ENCODE results near the gene ARVCF.
A peak's percentile ranks its signal among the peaks of the same experiment; 100 is the strongest.

The ARVCF gene

GRCh38 chr22:20015187-20015625 lies 1.4 kb downstream of the ARVCF start:
- no peak for DNase-seq

GRCh38 chr22:20014526-20015186 lies 2.0 kb downstream of the ARVCF start:
- peak; percentile 50 for DNase-seq

GRCh38 chr22:20013382-20013871 lies 3.2 kb downstream of the ARVCF start:
- no peak for DNase-seq

- DNase-seq = no peak
Observed at GRCh38 chr22:20012741-20013331, 3.8 kb downstream of the ARVCF start.

GRCh38 chr22:20011993-20012740 lies 4.5 kb downstream of the ARVCF start:
- no peak for DNase-seq

GRCh38 chr22:20011123-20011992 lies 5.3 kb downstream of the ARVCF start:
- DNase-seq = no peak

- no peak for DNase-seq
Observed at GRCh38 chr22:20010307-20011122, 6.1 kb downstream of the ARVCF start.

GRCh38 chr22:20009582-20010306 lies 6.9 kb downstream of the ARVCF start:
- DNase-seq = no peak

- no peak for DNase-seq
Observed at GRCh38 chr22:20009018-20009491, 7.6 kb downstream of the ARVCF start.

GRCh38 chr22:20008221-20008995 lies 8.2 kb downstream of the ARVCF start:
- no peak for DNase-seq

- no peak for DNase-seq
Observed at GRCh38 chr22:20004464-20004863, 12.2 kb downstream of the ARVCF start.

- no peak for DNase-seq
Observed at GRCh38 chr22:20003304-20003703, 13.3 kb downstream of the ARVCF start.

GRCh38 chr22:20002636-20003035 lies 14.0 kb downstream of the ARVCF start:
- DNase-seq = no peak

GRCh38 chr22:20002128-20002527 lies 14.5 kb downstream of the ARVCF start:
- DNase-seq = no peak

GRCh38 chr22:20001082-20001638 lies 15.5 kb downstream of the ARVCF start:
- DNase-seq = no peak

- no peak for DNase-seq
Observed at GRCh38 chr22:20000246-20001081, 16.2 kb downstream of the ARVCF start.

GRCh38 chr22:19998991-19999820 lies 17.4 kb downstream of the ARVCF start:
- no peak for DNase-seq
